A549 (cell line): ENCODE measurements around the gene PDPK1.
"Not testable (repeated sequence)": the region's sequence is repeated elsewhere in the genome, so short reads cannot be mapped to it uniquely, and the experiment has no call there.

Experiments used
- EP300 ChIP-seq, 2 experiments: fragments of >200 bp; sonication (Bioruptor Twin); formaldehyde crosslinking; IDR thresholded peaks; 2 replicates in 1 of 2; 3 replicates in 1 of 2; pipeline ENCODE4 v1.6.1; 2016 to 2017
- ESRRA ChIP-seq: fragments of 150-350 bp; IDR thresholded peaks from 2 replicates; pipeline ENCODE4 v1.6.1; 2014; ENCODE audit warnings: mild to moderate bottlenecking, low read length, borderline replicate concordance
- HEYL ChIP-seq: fragments of 250-450 bp; sonication (Bioruptor Pico); IDR thresholded peaks from 2 replicates; pipeline ENCODE4 v1.8.0; 2021; ENCODE audit warnings: mild to moderate bottlenecking, moderate library complexity
- NFE2L2 ChIP-seq: fragments of 150-350 bp; conservative IDR thresholded peaks from 2 replicates; pipeline ENCODE4 v1.6.1; 2014; ENCODE audit warnings: low read length
- NR3C1 ChIP-seq: fragments of >200 bp; sonication (Bioruptor Twin); formaldehyde crosslinking; IDR thresholded peaks from 3 replicates; pipeline ENCODE4 v1.6.1; 2017
- POLR2A ChIP-seq: IDR thresholded peaks from 2 replicates; pipeline ENCODE4 v1.6.1; 2012; ENCODE audit warnings: mild to moderate bottlenecking, low read length
- RAD21 ChIP-seq, 2 experiments: fragments of >200 bp in 1 of 2; sonication (Bioruptor Twin) in 1 of 2; formaldehyde crosslinking in 1 of 2; IDR thresholded peaks in 1 of 2; conservative IDR thresholded peaks in 1 of 2; 2 replicates in 1 of 2; 3 replicates in 1 of 2; pipeline ENCODE4 v1.6.1; 2012 to 2018; ENCODE audit warnings: inconsistent platforms in 1 of 2
- RCOR1 ChIP-seq: fragments of 150-350 bp; IDR thresholded peaks from 2 replicates; pipeline ENCODE4 v1.6.1; 2014; ENCODE audit warnings: antibody characterized with exemption, low read length, low read depth
- REST ChIP-seq: fragments of 200-600 bp; sonication (generic); IDR thresholded peaks from 2 replicates; pipeline ENCODE4 v1.6.1; 2016; ENCODE audit warnings: antibody characterized with exemption, mild to moderate bottlenecking, moderate library complexity
- SREBF2 ChIP-seq: fragments of 450-650 bp; IDR thresholded peaks from 2 replicates; pipeline ENCODE4 v1.6.1; 2014; ENCODE audit warnings: mild to moderate bottlenecking, moderate library complexity
- USF2 ChIP-seq: fragments of 450-650 bp; IDR thresholded peaks from 2 replicates; pipeline ENCODE4 v1.6.1; 2014; ENCODE audit warnings: antibody characterized with exemption
- ZFP36 ChIP-seq: fragments of 450-650 bp; IDR thresholded peaks from 2 replicates; pipeline ENCODE4 v1.6.1; 2014; ENCODE audit warnings: borderline replicate concordance; ENCODE audit not compliant: partially characterized antibody
- TF ChIP-seq, protein P1 (sequence below): fragments of >200 bp; sonication (Bioruptor Twin); formaldehyde crosslinking; IDR thresholded peaks from 3 replicates; pipeline ENCODE4 v1.5.1; 2016

DNA sequence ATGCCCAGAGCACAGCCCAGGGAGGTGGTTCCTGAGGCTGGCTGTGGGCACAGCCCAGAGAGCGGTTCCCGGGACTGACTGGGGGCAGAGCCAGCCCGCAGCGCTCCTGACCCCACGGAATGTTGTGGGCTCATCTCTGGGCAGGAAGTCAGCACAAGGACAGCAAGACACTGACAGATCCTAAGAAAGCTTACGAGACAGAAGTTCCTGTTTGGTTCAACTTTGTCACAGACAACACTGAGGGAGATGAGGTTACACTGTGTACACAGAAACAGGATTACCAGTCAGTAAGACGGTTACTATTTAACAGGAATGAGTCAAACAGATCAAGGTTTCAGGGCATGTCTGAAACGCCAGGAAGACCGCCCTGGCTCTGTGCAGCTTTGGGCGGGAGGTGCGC lies 93.4 kb downstream of the PDPK1 start:
- TF ChIP-seq, protein P1, sequence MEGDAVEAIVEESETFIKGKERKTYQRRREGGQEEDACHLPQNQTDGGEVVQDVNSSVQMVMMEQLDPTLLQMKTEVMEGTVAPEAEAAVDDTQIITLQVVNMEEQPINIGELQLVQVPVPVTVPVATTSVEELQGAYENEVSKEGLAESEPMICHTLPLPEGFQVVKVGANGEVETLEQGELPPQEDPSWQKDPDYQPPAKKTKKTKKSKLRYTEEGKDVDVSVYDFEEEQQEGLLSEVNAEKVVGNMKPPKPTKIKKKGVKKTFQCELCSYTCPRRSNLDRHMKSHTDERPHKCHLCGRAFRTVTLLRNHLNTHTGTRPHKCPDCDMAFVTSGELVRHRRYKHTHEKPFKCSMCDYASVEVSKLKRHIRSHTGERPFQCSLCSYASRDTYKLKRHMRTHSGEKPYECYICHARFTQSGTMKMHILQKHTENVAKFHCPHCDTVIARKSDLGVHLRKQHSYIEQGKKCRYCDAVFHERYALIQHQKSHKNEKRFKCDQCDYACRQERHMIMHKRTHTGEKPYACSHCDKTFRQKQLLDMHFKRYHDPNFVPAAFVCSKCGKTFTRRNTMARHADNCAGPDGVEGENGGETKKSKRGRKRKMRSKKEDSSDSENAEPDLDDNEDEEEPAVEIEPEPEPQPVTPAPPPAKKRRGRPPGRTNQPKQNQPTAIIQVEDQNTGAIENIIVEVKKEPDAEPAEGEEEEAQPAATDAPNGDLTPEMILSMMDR, result not testable (repeated sequence)
- TF ChIP-seq NFE2L2; POLR2A; RCOR1; EP300 (IDR thresholded peaks at IDR 0.05); HEYL (CRISPR knock-in tag); NR3C1; RAD21 (conservative IDR thresholded peaks at IDR 0.05 in 1 of 2, IDR thresholded peaks at IDR 0.05 in 1 of 2); ZFP36; SREBF2; ESRRA; USF2; REST: not testable (repeated sequence)
